ENCODE results near the gene ARMC6. TPM values are rescaled to one million over a fixed set of nuclear protein-coding genes. Genes with fewer than 3 reads are reported as not detected.

The ARMC6 gene
- total RNA-seq, 2 experiments from 2014 or later = 63.9 to 104 TPM

GRCh38 chr19:19107654-19108053 is 74.3 kb downstream of the ARMC6 start:
- Histone ChIP-seq H3K4me3 (ENCODE audit: low read depth, low read length, poor library complexity, severe bottlenecking) (no peak overlapping the region), H3K36me3 (ENCODE audit: insufficient read depth, low read length) (no peaks in the 10 kb centered on the region), H3K27ac (ENCODE audit: low read depth, low read length, poor library complexity, severe bottlenecking) (no peak overlapping the region), H3K4me1 (ENCODE audit: insufficient read depth, low read length, poor library complexity, severe bottlenecking) (peaks cover 16% of the 10 kb centered on the region), H4K20me1 (ENCODE audit: insufficient read depth, low read length) (no peaks in the 10 kb centered on the region), H3K9me2 (ENCODE audit: insufficient read depth, low read length) (no peaks in the 10 kb centered on the region), H3K4me2 (ENCODE audit: low read length) (no peak overlapping the region), H3K79me2 (ENCODE audit: insufficient read depth, low read depth, low read length) (no peaks in the 10 kb centered on the region), H2AFZ (ENCODE audit: low read length) (no peak overlapping the region), H3K9me3 (ENCODE audit: low read length) (no peaks in the 10 kb centered on the region)
- no peak for DNase-seq (ENCODE audit: low spot score)
- ChIA-PET CTCF (ENCODE audit: unreplicated experiment) (no interaction called here), POLR2A (no interaction called here)
- TSS peak; percentile 42 for BruUV-seq (replicated peaks)
- TF ChIP-seq, protein P1, sequence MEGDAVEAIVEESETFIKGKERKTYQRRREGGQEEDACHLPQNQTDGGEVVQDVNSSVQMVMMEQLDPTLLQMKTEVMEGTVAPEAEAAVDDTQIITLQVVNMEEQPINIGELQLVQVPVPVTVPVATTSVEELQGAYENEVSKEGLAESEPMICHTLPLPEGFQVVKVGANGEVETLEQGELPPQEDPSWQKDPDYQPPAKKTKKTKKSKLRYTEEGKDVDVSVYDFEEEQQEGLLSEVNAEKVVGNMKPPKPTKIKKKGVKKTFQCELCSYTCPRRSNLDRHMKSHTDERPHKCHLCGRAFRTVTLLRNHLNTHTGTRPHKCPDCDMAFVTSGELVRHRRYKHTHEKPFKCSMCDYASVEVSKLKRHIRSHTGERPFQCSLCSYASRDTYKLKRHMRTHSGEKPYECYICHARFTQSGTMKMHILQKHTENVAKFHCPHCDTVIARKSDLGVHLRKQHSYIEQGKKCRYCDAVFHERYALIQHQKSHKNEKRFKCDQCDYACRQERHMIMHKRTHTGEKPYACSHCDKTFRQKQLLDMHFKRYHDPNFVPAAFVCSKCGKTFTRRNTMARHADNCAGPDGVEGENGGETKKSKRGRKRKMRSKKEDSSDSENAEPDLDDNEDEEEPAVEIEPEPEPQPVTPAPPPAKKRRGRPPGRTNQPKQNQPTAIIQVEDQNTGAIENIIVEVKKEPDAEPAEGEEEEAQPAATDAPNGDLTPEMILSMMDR (conservative IDR thresholded peaks at IDR 0.05; ENCODE audit: low read length) = no peak
- TF ChIP-seq EZH2phosphoT487 (IDR thresholded peaks at IDR 0.05; ENCODE audit: borderline replicate concordance, low read depth, low read length) = no peak
- intact Hi-C loops (cut with micrococcal nuclease; ENCODE audit: unreplicated experiment) = no loop called here

Other genes starting within 250 kb of the ARMC6 start
- gene COMP, start 242.3 kb upstream of the ARMC6 start, total RNA-seq (2014; rRNA removed; shearing (Covaris generic)) = not detected in 2 replicates
- not detected in 2 replicates for gene COMP, start 242.3 kb upstream of the ARMC6 start, total RNA-seq (2022)
- 65.2 and 77.2 TPM in 2 replicates for gene UPF1, start 201.6 kb upstream of the ARMC6 start, total RNA-seq (2014; rRNA removed; shearing (Covaris generic))
- gene UPF1, start 201.6 kb upstream of the ARMC6 start, total RNA-seq (2022) = 113 and 122 TPM in 2 replicates
- 0.09 TPM in 1 of 2 replicates, not detected in the other for gene CERS1, start 137.4 kb upstream of the ARMC6 start, total RNA-seq (2014; rRNA removed; shearing (Covaris generic))
- gene CERS1, start 137.4 kb upstream of the ARMC6 start, total RNA-seq (2022) = not detected in 2 replicates
- gene COPE, start 114.2 kb upstream of the ARMC6 start, total RNA-seq (2014; rRNA removed; shearing (Covaris generic)) = 225 and 255 TPM in 2 replicates
- 231 and 256 TPM in 2 replicates for gene COPE, start 114.2 kb upstream of the ARMC6 start, total RNA-seq (2022)
- 69.3 and 82.4 TPM in 2 replicates for gene DDX49, start 113.9 kb upstream of the ARMC6 start, total RNA-seq (2014; rRNA removed; shearing (Covaris generic))
- 53.7 and 63.7 TPM in 2 replicates for gene DDX49, start 113.9 kb upstream of the ARMC6 start, total RNA-seq (2022)
- 8.6 and 16.1 TPM in 2 replicates for gene HOMER3, start 92.4 kb upstream of the ARMC6 start, total RNA-seq (2014; rRNA removed; shearing (Covaris generic))
- gene HOMER3, start 92.4 kb upstream of the ARMC6 start, total RNA-seq (2022) = 14.8 and 15.5 TPM in 2 replicates
- gene SUGP2, start 86 bp upstream of the ARMC6 start, total RNA-seq (2014; rRNA removed; shearing (Covaris generic)) = 111 and 113 TPM in 2 replicates
- gene SUGP2, start 86 bp upstream of the ARMC6 start, total RNA-seq (2022) = 229 and 288 TPM in 2 replicates
- 12.9 and 13.8 TPM in 2 replicates for gene SLC25A42, start 30.4 kb downstream of the ARMC6 start, total RNA-seq (2014; rRNA removed; shearing (Covaris generic))
- gene SLC25A42, start 30.4 kb downstream of the ARMC6 start, total RNA-seq (2022) = 23.4 and 25.2 TPM in 2 replicates
- 28.4 and 31.2 TPM in 2 replicates for gene TMEM161A, start 104.9 kb downstream of the ARMC6 start, total RNA-seq (2014; rRNA removed; shearing (Covaris generic))
- gene TMEM161A, start 104.9 kb downstream of the ARMC6 start, total RNA-seq (2022) = 38.1 and 40.5 TPM in 2 replicates
- 175 and 201 TPM in 2 replicates for gene MEF2B, start 136.7 kb downstream of the ARMC6 start, total RNA-seq (2014; rRNA removed; shearing (Covaris generic))
- 295 and 304 TPM in 2 replicates for gene MEF2B, start 136.7 kb downstream of the ARMC6 start, total RNA-seq (2022)
- gene BORCS8, start 158.5 kb downstream of the ARMC6 start, total RNA-seq (2014; rRNA removed; shearing (Covaris generic)) = 31.0 and 39.8 TPM in 2 replicates
- 35.2 and 40.2 TPM in 2 replicates for gene BORCS8, start 158.5 kb downstream of the ARMC6 start, total RNA-seq (2022)
- gene RFXANK, start 158.7 kb downstream of the ARMC6 start, total RNA-seq (2014; rRNA removed; shearing (Covaris generic)) = 103 and 105 TPM in 2 replicates
- 114 and 115 TPM in 2 replicates for gene RFXANK, start 158.7 kb downstream of the ARMC6 start, total RNA-seq (2022)
- gene NR2C2AP, start 169.8 kb downstream of the ARMC6 start, total RNA-seq (2014; rRNA removed; shearing (Covaris generic)) = 28.6 and 29.7 TPM in 2 replicates
- 21.2 and 27.3 TPM in 2 replicates for gene NR2C2AP, start 169.8 kb downstream of the ARMC6 start, total RNA-seq (2022)
- gene NCAN, start 178.4 kb downstream of the ARMC6 start, total RNA-seq (2014; rRNA removed; shearing (Covaris generic)) = not detected in 2 replicates
- not detected in 2 replicates for gene NCAN, start 178.4 kb downstream of the ARMC6 start, total RNA-seq (2022)
- gene TM6SF2, start 239.7 kb downstream of the ARMC6 start, total RNA-seq (2014; rRNA removed; shearing (Covaris generic)) = not detected in 2 replicates
- not detected in 2 replicates for gene TM6SF2, start 239.7 kb downstream of the ARMC6 start, total RNA-seq (2022)

Measured in OCI-LY7 (cell line).